ENCODE data around the gene MLX. TPM values are rescaled to one million over a fixed set of nuclear protein-coding genes. Genes with fewer than 3 reads are reported as not detected.

The MLX gene
- total and polyA plus RNA-seq, 5 donors, result 46.9 to 65.0 (median 56.8) TPM

DNA sequence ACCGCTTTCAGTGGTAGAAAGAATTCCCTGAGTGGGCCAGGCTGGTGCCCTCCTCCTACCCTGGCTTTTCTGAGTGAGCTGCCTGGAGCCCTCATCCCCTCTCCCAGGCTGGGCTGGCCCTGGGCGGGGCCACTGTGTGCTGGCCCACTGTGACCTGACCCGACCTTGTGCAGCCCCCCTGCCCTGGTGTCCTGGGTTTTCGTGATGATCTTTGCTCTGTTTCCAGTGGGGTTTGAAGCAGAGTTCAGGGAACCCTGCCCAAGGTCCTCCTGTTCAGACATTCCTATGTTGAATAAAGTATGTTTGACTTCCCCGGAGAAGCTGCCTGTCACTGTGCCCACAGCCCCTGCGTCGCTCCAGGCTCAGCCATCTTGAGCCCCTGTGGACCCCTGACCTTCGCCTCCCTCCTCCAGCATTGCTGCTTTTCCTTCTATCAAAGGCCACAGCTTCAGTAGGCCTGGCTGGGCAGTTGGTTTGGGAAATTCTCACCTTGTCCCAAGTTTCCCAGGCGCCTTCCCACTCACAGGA, 44.6 kb upstream of the MLX start:
- Histone ChIP-seq H3K27me3 (ENCODE audit: control insufficient read depth, insufficient read depth) (no peaks in the 10 kb centered on the region), H3K4me3 (ENCODE audit: low read length) (no peak overlapping the region), H3K4me1 (ENCODE audit: control insufficient read depth, insufficient read depth, low read length) (peaks cover 35% of the 10 kb centered on the region), H3K27ac (ENCODE audit: low read length) (peak overlapping the region; percentile 99), H3K9me3 (ENCODE audit: control insufficient read depth, low read length) (no peaks in the 10 kb centered on the region)
- 60% methylated on average over 9 of the region's 9 CpGs for WGBS
- intact Hi-C loops (cut with DNase I), result loop anchor here in 1 of 4 donors (10.0 kb wide), 1 partner anchor 88 kb away; no protein-coding TSS in a partner anchor
- DNase-seq, result peak in 2 of 3 donors; percentile 54 to 71
- ATAC-seq, result no peak

GRCh38 chr17:42522798-42523278, 44.1 kb upstream of the MLX start:
- H3K27me3 ChIP-seq (ENCODE audit: control insufficient read depth, insufficient read depth), result no peaks in the 10 kb centered on the region
- DNase-seq (peak in 1 of 3 donors; percentile 56), ATAC-seq (no peak)
- intact Hi-C loops (cut with DNase I), result loop anchor here in 1 of 4 donors (10.0 kb wide), 1 partner anchor 88 kb away; no protein-coding TSS in a partner anchor
- H3K4me1 ChIP-seq (ENCODE audit: control insufficient read depth, insufficient read depth, low read length), result peaks cover 35% of the 10 kb centered on the region
- H3K9me3 ChIP-seq (ENCODE audit: control insufficient read depth, low read length), result no peaks in the 10 kb centered on the region
- WGBS, result 86% methylated on average over 8 of the region's 8 CpGs
- H3K4me3 ChIP-seq (ENCODE audit: low read length), result no peak overlapping the region
- H3K27ac ChIP-seq (ENCODE audit: low read length), result peak overlapping the region; percentile 99

- no peak overlapping the region for H3K4me3 ChIP-seq (ENCODE audit: low read length)
- no peak overlapping the region for H3K27ac ChIP-seq (ENCODE audit: low read length)
- intact Hi-C loops (cut with DNase I), result loop anchor here in 2 of 4 donors (5.0 to 10.0 kb wide), 2 partner anchors 90 to 203 kb away; no protein-coding TSS in a partner anchor
- WGBS, result 73% methylated on average over 2 of the region's 2 CpGs
- no peak for DNase-seq
- no peak for ATAC-seq
- H3K4me1 ChIP-seq (ENCODE audit: control insufficient read depth, insufficient read depth, low read length), result peaks cover 16% of the 10 kb centered on the region
- no peaks in the 10 kb centered on the region for H3K27me3 ChIP-seq (ENCODE audit: control insufficient read depth, insufficient read depth)
- H3K9me3 ChIP-seq (ENCODE audit: control insufficient read depth, low read length), result no peaks in the 10 kb centered on the region
These were observed 41.7 kb upstream of the MLX start for GRCh38 chr17:42525221-42525620.

GRCh38 chr17:42526031-42526444, 40.9 kb upstream of the MLX start:
- intact Hi-C loops (cut with DNase I), result loop anchor here in 2 of 4 donors (5.0 to 10.0 kb wide), 2 partner anchors 91 to 204 kb away; no protein-coding TSS in a partner anchor
- peak; percentile 64 to 76 for ATAC-seq
- Histone ChIP-seq H3K27me3 (ENCODE audit: control insufficient read depth, insufficient read depth) (no peaks in the 10 kb centered on the region), H3K9me3 (ENCODE audit: control insufficient read depth, low read length) (no peaks in the 10 kb centered on the region), H3K4me1 (ENCODE audit: control insufficient read depth, insufficient read depth, low read length) (peaks cover 10% of the 10 kb centered on the region), H3K4me3 (ENCODE audit: low read length) (no peak overlapping the region), H3K27ac (ENCODE audit: low read length) (peak overlapping the region; percentile 25)
- DNase-seq, result peak in 2 of 3 donors; percentile 72 to 74
- WGBS, result 54% methylated on average over 6 of the region's 6 CpGs

DNA sequence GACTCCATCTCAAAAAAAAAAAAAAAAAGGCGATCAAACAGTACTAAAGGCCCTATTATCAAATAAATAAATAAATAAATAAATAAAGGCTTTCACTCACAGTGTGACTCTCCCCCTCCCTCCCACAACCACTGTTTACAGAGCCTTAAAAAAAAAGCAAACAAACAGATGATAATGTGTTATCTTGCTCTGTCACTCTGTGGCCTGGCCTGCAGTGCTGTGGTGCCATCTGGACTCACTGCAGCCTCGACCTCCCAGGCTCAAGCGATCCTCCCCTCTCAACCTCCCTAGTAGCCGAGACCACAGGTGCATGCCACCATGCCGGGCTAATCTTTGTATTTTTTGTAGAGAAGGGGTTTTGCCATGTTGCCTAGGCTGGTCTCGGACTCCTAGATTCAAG, 39.0 kb upstream of the MLX start:
- Histone ChIP-seq H3K4me1 (ENCODE audit: control insufficient read depth, insufficient read depth, low read length) (no peaks in the 10 kb centered on the region), H3K4me3 (ENCODE audit: low read length) (no peak overlapping the region), H3K9me3 (ENCODE audit: control insufficient read depth, low read length) (no peaks in the 10 kb centered on the region), H3K27me3 (ENCODE audit: control insufficient read depth, insufficient read depth) (no peaks in the 10 kb centered on the region), H3K27ac (ENCODE audit: low read length) (no peak overlapping the region)
- ATAC-seq, result no peak
- intact Hi-C loops (cut with DNase I), result loop anchor here in 2 of 4 donors (5.0 to 10.0 kb wide), 2 partner anchors 93 to 206 kb away; no protein-coding TSS in a partner anchor
- WGBS, result 93% methylated on average over 6 of the region's 6 CpGs
- DNase-seq, result peak in 1 of 3 donors; percentile 24

DNA sequence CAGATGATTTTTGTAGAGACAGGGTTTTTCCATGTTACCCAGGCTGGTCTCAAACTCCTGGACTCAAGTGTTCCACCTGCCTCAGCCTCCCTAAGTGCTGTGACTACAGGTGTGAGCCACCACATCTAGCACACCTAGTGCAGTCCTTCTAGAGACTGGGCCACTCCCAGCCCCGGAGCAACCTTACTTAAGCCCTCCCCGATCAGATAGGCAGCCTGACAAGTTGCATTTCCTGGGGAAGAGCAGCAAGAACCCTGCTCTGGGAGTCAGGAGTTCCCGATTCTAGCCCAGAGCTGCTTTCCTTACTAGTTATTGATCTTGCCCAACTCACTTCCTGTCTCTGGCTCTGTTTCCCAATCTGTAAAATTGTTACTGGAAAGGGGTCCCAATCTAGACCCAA, 37.8 kb upstream of the MLX start:
- Histone ChIP-seq H3K4me3 (ENCODE audit: low read length) (no peak overlapping the region), H3K9me3 (ENCODE audit: control insufficient read depth, low read length) (no peaks in the 10 kb centered on the region), H3K4me1 (ENCODE audit: control insufficient read depth, insufficient read depth, low read length) (no peaks in the 10 kb centered on the region), H3K27ac (ENCODE audit: low read length) (no peak overlapping the region), H3K27me3 (ENCODE audit: control insufficient read depth, insufficient read depth) (no peaks in the 10 kb centered on the region)
- intact Hi-C loops (cut with DNase I), result loop anchor here in 2 of 4 donors (5.0 to 10.0 kb wide), 2 partner anchors 94 to 207 kb away; no protein-coding TSS in a partner anchor
- ATAC-seq (no peak), DNase-seq (no peak)
- WGBS, result 62% methylated on average over 3 of the region's 3 CpGs

- 95% methylated on average over 2 of the region's 2 CpGs for WGBS
- Histone ChIP-seq H3K4me1 (ENCODE audit: control insufficient read depth, insufficient read depth, low read length) (peaks cover 7% of the 10 kb centered on the region), H3K27ac (ENCODE audit: low read length) (no peak overlapping the region), H3K27me3 (ENCODE audit: control insufficient read depth, insufficient read depth) (no peaks in the 10 kb centered on the region), H3K9me3 (ENCODE audit: control insufficient read depth, low read length) (no peaks in the 10 kb centered on the region), H3K4me3 (ENCODE audit: low read length) (no peak overlapping the region)
- intact Hi-C loops (cut with DNase I), result loop anchor here in 1 of 4 donors (5.0 kb wide), 1 partner anchor 224 kb away; no protein-coding TSS in a partner anchor
- ATAC-seq (no peak), DNase-seq (peak in 1 of 3 donors; percentile 16)
These were observed 35.9 kb upstream of the MLX start for GRCh38 chr17:42530952-42531454.

- Histone ChIP-seq H3K27me3 (ENCODE audit: control insufficient read depth, insufficient read depth) (no peaks in the 10 kb centered on the region), H3K9me3 (ENCODE audit: control insufficient read depth, low read length) (no peaks in the 10 kb centered on the region), H3K4me3 (ENCODE audit: low read length) (peak overlapping the region; percentile 71), H3K4me1 (ENCODE audit: control insufficient read depth, insufficient read depth, low read length) (peaks cover 7% of the 10 kb centered on the region), H3K27ac (ENCODE audit: low read length) (peak overlapping the region; percentile 86)
- DNase-seq (peak; percentile 61 to 89 (median 88)), ATAC-seq (peak; percentile 23 to 25)
- intact Hi-C loops (cut with DNase I), result loop anchor here in 1 of 4 donors (5.0 kb wide), 1 partner anchor 224 kb away; no protein-coding TSS in a partner anchor
- 10% methylated on average over 60 of the region's 60 CpGs for WGBS
These were observed 35.2 kb upstream of the MLX start for GRCh38 chr17:42531455-42532354.

DNA sequence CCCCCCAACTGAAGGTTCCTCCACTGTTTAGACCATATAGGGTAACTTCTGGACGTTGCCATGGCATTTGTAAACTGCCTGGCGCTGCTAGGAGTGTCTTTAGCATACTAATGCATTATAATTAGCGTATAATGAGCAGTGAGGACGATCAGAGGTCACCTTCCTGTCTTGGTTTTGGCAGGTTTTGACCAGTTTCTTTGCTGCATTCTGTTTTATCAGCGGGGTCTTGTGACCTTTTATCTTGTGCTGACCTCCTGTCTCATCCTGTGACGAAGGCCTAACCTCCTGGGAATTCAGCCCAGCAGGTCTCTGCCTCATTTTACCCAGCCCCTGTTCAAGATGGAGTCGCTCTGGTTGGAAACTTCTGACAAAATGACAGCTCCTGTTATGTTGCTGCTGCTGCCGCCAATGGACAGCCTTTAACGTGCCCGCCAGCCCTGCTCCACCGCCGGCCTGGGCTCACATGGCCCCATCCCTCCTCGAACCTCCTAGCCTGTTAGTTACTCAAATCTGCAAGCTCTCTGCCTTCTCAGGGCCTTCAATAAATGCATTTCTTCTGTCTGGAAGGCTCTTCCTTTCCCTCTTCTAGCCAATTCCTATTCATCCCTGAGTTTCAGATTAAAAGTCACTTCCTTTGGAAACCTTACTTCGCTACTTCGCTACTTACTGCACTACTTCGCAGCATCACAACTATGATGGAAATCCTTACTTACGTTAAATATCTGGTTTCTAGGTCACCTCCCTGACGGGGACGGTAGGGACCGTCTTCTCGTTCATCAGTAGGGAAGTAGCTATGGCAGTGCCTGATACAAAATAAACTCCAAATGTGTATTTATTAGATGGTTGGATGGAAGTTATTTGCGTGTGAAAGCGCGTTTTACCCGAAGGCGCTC, 31.5 kb upstream of the MLX start:
- peak; percentile 12 to 66 (median 63) for DNase-seq
- peak overlapping the region; percentile 92 for H3K27ac ChIP-seq (ENCODE audit: low read length)
- no peaks in the 10 kb centered on the region for H3K9me3 ChIP-seq (ENCODE audit: control insufficient read depth, low read length)
- intact Hi-C loops (cut with DNase I), result no loop called here
- H3K4me1 ChIP-seq (ENCODE audit: control insufficient read depth, insufficient read depth, low read length), result peaks cover 7% of the 10 kb centered on the region
- ATAC-seq, result no peak
- H3K4me3 ChIP-seq (ENCODE audit: low read length), result peak overlapping the region; percentile 88
- 31% methylated on average over 26 of the region's 26 CpGs for WGBS
- H3K27me3 ChIP-seq (ENCODE audit: control insufficient read depth, insufficient read depth), result no peaks in the 10 kb centered on the region

- peaks cover 7% of the 10 kb centered on the region for H3K4me1 ChIP-seq (ENCODE audit: control insufficient read depth, insufficient read depth, low read length)
- DNase-seq, result peak; percentile 98 to 99 (median 99)
- under 1% methylated on average over 40 of the region's 40 CpGs for WGBS
These were observed 30.9 kb upstream of the MLX start, which contains the start of gene NAGLU for GRCh38 chr17:42536048-42536371. Gene NAGLU, plus strand, starts transcription at chr17:42536241. Its CDS starts 32 bp downstream, at chr17:42536273.

More at GRCh38 chr17:42536048-42536371, 30.9 kb upstream of the MLX start, which contains the start of gene NAGLU:
- Histone ChIP-seq H3K4me3 (ENCODE audit: low read length) (peak within 1 kb of the TSS; percentile 88), H3K27me3 (ENCODE audit: control insufficient read depth, insufficient read depth) (no peaks in the 10 kb centered on the region), H3K9me3 (ENCODE audit: control insufficient read depth, low read length) (no peaks in the 10 kb centered on the region), H3K27ac (ENCODE audit: low read length) (peak within 1 kb of the TSS; percentile 92)
- peak; percentile 90 to 93 for ATAC-seq
- intact Hi-C loops (cut with DNase I), result no loop called here

Measured in right cardiac atrium (tissue), 5 donors.